NCI-H345 treated with DMSO at 0.1 percent for 48 hours (cell line): ENCODE measurements around the gene RFPL3.
"Not testable (repeated sequence)": the region's sequence is repeated elsewhere in the genome, so short reads cannot be mapped to it uniquely, and the experiment has no call there.

Experiments
- DNase-seq: peaks from one replicate; lab custom pipeline; 2025; ENCODE audit not compliant: unreplicated experiment; lab: John Stamatoyannopoulos, UW

The RFPL3 gene

GRCh38 chr22:32357567-32357966 lies at the start of gene RFPL3:
RFPL3 (plus strand) TSS chr22:32357867; CDS start chr22:32358072, 205 bp downstream.
- not testable (repeated sequence) for DNase-seq

GRCh38 chr22:32308191-32308590 lies 49.5 kb upstream of the RFPL3 start:
- no peak for DNase-seq

GRCh38 chr22:32308934-32309333 lies 48.7 kb upstream of the RFPL3 start:
- no peak for DNase-seq

DNA sequence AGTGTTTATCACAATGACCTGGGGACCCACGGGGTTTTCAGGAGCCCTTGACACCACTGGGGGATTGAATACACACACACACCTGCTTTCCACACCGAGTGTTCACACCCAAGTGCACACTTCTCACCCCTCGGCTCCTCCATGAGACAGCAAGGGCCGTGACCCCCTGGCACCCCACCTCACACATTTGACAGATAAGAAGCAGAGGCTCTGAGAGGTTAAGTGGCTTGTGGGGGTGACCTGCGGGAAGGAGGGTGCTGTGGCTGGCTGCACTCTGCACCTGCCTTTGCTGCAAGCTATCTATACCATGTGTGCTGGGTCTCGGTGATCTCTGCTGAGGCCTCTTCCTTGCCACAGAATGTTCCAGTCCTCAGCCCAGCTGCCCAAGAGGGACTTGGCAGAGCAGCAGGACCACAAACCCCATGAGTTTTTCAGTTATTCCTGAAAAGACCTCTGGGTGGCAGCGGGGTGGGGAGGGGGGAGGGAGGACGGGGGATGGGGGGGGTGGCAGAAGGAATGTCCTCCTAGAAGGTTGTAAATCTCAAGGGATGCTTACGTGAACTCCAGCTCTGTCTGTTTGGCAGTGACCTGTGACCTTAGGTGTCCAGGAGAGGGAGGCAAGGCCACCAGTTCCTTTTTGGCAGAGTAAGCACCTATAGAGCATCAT lies 47.9 kb upstream of the RFPL3 start:
- DNase-seq = no peak

DNA sequence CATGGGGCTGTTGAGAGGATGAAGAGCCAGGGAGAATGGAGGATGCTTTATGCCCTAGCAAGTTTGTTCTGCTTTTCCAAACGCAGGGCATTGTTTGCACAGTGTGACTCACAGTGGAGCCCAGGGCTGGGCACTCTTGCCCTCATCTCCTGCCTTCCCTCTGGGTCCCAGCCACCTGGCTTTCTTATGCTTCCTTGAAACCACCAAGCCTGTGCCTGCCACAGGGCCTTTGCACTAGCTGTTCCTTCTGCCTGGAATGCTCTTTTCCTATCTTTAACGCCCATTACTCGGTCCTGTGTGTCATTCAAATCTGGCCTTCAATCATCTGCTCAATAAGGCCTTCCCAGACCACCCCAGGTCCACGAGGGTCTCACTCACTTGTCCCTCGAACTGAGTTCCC lies 46.9 kb upstream of the RFPL3 start:
- DNase-seq = no peak

DNA sequence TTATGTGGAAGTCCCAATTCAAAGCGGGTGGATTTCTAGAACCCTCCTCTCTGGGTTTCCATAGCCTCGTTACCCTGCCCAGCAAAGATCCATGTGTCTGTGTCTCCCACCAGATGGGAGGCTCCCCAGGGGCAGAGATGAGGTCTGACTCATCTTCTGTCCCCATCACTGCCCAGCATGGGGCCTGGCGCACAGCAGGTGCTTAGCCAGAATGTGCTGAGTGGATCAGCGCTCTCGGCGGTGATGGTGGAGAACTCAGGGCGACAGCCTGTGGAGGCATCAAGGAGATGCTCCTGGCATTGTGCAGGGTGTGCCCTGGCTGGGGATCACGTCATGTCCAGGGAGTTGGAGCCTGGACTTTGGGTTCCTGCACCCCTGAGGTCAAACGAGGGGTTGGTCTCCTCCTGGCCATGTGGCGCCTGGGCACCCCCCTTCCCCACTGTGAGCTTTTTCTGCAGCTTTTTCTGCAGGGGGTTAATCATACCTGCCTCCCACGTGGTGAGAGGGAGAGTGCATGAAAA lies 46.1 kb upstream of the RFPL3 start:
- no peak for DNase-seq

GRCh38 chr22:32312748-32313147 lies 44.9 kb upstream of the RFPL3 start:
- DNase-seq = no peak

DNA sequence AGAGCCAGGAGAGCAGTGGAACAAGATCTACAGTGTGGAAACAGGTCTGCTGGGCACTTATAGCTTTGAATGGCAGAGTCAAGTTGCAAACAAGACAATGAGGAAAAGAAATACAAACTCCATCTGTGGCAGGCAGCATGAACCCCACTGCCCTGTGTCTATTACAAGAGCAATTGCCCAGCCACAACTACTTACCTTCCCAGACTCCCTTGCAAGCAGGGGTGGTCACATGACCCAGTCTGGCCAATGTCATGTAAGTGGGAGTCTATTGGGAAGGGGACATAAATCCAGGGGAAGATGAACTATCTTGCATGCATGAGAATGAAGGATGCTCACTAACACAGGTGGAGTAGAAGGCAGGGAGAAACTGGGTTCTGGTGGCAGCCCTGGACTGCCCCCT lies 44.1 kb upstream of the RFPL3 start:
- no peak for DNase-seq

- DNase-seq = no peak
These were observed 40.1 kb upstream of the RFPL3 start for GRCh38 chr22:32317524-32317923.

- no peak for DNase-seq
These were observed 39.3 kb upstream of the RFPL3 start for GRCh38 chr22:32318361-32318760.

GRCh38 chr22:32319861-32320406 lies 37.7 kb upstream of the RFPL3 start:
- no peak for DNase-seq

DNA sequence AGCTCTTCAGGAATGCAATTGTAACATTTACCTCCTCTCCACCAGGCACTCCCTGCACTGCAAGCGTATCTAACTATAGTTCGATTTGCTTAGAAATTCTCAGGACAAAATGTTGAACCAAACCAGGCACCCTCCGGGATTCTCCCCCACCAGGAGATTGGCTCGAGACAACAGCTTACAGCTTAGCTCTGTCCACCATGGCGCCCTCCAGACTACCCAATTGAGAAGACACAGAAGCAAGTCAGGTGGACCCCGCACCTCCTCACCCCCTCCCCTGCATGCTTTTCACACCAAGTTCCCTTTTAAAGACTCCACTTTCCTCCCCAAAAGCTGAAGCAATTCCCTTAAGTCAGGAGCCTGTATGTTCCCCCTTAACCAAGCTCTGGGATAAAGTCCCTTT lies 34.7 kb upstream of the RFPL3 start:
- no peak for DNase-seq

DNA sequence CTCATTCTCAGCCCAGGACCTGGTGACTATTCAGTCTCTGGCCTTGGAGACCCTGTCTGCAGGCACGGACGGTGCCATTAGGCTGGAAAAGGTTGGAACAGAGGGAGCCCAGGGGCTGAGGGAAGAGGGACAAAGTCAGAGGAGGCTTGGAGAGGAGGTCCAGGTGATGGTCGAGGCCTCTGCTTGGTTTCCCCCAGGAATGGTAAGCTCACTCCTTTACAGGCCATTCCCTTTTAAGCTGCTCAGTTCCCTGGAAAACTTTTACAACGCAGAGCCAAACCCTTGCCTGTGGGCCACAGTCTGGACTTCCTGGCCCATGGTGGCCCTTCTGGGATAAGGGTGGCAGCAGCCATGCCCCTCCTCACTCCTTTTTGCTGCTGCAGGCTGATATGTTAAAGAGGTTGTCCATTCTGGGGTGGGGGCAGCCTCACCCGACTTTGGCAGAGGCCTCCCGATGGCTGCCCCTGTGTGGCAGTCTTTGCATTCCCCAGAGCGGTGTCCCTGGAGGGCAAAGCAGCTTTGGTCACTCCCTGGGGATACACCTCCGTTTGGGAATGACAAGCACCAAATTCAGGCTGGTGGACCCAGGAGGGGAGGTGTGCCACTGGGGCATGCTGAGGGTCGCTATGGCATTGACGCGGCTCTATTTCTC lies 34.0 kb upstream of the RFPL3 start:
- no peak for DNase-seq

DNA sequence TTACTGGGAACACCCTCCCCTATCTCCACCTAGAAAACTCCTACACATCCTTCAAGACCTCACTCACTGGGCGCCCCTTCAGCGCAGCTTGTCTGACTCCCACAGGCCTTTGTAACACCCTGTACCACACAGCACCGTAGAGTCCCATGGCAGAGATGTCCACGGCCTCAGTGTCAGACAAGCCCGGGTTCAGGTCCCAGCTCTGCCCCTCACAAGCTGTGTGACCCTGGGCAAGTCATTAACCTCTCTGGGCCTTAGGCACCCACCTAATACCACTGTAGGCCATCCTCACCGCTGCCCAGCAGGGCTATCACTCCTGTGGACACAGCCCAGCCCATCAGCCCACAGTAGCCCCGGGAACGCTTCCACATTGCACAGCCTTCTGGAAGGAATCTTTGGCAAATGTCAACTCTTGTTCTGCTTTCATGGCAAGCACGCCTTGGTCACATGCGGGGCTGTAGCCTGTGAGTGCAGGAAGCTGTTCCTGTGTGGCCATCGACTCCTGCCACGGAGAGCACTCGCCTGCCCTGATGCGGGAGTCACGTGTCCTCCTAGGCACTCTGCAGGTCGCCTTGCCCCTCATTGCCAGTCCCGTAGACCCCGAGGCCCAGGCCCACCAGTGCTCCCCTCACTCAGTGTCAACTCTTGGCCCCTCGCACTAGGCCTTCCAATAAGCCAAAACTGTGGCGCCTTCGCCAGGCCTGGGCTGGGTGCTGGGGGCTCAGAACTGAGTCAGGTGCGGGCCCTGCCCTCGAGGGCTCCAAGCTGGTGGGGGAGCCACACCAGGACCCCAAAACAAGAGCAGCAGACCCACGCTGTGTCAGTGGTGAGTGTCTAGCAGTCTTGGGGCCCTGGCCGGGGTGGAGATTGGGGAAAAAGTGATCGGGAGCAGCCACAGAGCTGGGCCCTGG lies 32.9 kb upstream of the RFPL3 start:
- no peak for DNase-seq

DNA sequence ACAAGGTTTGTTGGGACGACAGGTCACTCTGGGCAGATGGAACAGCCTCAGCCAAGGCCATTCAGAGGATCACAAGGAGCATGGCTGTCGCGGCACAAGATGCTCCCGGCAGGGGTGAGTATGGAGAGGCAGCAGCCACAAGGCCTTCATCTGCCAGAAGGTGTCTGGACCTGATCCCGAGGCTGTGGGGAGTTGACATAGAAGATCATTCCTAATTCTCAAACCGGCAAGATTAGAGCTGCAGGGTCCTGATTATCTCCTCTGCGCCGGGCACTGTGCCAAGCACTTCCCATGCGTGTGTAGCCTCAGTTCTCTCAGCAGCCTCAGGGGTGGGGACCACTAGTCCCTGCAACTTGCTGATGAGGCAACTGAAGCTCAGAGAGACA lies 32.3 kb upstream of the RFPL3 start:
- DNase-seq = peak; percentile 35

- DNase-seq = peak; percentile 39
These were observed 31.8 kb upstream of the RFPL3 start for GRCh38 chr22:32325811-32326237.

DNA sequence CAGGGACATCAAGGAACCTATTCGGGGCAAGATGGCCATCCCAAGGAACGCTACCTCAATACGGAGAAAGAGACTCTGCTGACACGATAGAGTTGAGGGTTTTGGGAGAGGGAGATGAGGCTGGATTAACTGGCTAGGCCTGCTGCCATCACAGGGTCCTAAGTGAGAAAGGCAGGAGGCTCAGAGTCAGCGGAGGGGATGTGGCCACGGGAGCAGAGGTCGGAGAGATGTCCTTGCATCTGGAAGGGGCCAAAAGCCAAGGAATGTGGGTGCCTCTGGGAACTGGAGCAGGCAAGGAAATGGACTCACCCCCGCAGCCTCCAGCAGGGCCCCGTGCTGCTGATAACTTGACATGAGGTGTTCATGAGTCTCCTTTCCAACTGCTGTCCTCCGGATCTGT lies 31.0 kb upstream of the RFPL3 start:
- no peak for DNase-seq

DNA sequence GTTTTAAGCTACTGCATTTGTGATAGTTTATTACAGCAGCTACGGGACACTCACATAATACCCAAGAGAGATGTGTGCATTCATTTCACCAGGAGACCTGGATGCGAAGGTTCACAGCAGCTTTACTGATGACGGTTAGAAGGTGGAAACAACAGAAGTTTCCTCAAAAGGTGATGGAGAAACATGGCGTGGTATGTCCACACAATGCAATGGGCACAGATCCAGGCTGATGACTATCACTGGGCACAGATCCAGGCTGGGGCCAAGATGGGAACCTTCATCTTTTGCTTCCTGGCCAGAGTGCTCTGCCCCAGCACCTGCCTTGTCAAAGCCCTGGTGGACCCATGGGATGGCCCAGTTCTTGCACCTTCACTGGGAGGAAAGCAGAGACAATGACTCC lies 30.6 kb upstream of the RFPL3 start:
- no peak for DNase-seq

GRCh38 chr22:32327596-32328171 lies 30.0 kb upstream of the RFPL3 start:
- DNase-seq = no peak

DNA sequence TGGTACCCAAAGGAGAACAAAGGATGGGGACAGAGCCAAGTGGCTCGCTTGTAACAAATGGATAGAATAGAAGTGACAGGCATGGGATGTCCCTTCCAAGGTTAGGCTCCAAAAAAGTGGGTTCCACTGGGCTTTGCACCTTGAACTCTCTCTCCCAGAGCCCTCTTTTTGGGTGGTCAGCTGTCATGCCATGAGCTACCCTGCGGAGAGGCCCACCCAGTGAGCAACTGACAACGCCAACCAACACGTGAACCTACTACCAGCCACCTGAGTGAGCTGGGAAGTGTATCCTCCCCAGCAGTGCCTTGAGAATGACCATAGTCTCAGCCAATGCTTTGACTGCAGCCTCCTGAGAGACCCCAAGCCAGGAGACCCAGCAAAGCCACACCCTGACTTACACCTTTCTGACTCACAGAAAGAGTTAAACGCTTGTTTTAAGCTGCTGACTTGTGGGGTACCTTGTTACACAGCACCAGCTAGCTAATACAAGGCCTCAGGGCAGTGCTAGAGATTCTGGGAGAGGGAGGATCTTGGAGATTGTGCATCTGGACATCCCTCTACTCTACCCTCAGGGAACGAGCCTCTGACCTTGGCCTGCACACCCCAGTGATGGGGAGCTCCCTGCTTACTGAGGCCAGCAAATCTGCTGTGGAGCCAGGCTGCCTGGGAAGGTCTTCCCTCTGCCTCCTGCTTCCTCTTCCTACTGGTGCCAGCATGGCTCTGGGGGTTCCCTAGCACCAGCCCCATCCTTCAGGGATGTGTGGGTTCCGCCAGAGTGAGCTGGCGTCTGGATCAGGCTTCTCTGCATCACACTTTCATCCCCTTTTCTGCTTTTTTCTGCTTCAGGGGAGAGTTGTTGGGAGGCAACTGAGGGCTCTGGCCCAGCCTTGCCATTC lies 29.1 kb upstream of the RFPL3 start:
- no peak for DNase-seq
